Activated CD8-positive, alpha-beta T cell treated with anti-CD3 and anti-CD28 coated beads for 36 hours (primary cell): ENCODE results near the gene KCNMB2. TPM values are rescaled to one million over a fixed set of nuclear protein-coding genes. Genes with fewer than 3 reads are reported as not detected.

ENCODE experiments used
- ATAC-seq: fragments of 200-7000 bp; cut with Tn5 transposase; one replicate; pipeline ENCODE4 v1.10.0; 2021; ENCODE audit warnings: mild to moderate bottlenecking, moderate library complexity
- CTCF ChIA-PET: fragments of 350-600 bp; sonication (Branson Sonifier 250); formaldehyde crosslinking; loops from one replicate; lab custom pipeline; 2021; ENCODE audit warnings: antibody characterized with exemption; lab: Charles Lee
- POLR2A ChIA-PET: fragments of 350-600 bp; sonication (Branson Sonifier 250); formaldehyde crosslinking; loops from one replicate; lab custom pipeline; 2021; ENCODE audit warnings: antibody characterized with exemption; lab: Charles Lee
- DNase-seq: peaks from one replicate; pipeline ENCODE4 v3.0.0-alpha.2; 2020
- H3K27ac Mint-ChIP-seq: one replicate; pipeline ENCODE4 v1.8.0; 2021; ENCODE audit warnings: mild to moderate bottlenecking, mixed read lengths
- H3K27me3 Mint-ChIP-seq: one replicate; pipeline ENCODE4 v1.8.0; 2021; ENCODE audit warnings: mixed read lengths
- H3K36me3 Mint-ChIP-seq: one replicate; pipeline ENCODE4 v1.8.0; 2021; ENCODE audit warnings: low read depth, mixed read lengths
- H3K4me1 Mint-ChIP-seq: one replicate; pipeline ENCODE4 v1.8.0; 2021; ENCODE audit warnings: low read depth, mixed read lengths
- H3K4me3 Mint-ChIP-seq: one replicate; pipeline ENCODE4 v1.8.0; 2021; ENCODE audit warnings: mild to moderate bottlenecking, moderate library complexity, mixed read lengths
- H3K9me3 Mint-ChIP-seq: one replicate; pipeline ENCODE4 v1.8.0; 2021; ENCODE audit warnings: mixed read lengths
- intact Hi-C: fragments of 100-400 bp; cut with micrococcal nuclease; formaldehyde crosslinking; loops from one replicate; pipeline ENCODE4 v1.10.0; 2022
- total RNA-seq, 2 experiments: library from RNA; stranded (reverse); gene quantifications; one replicate each; pipeline ENCODE4 v1.2.3, GENCODE V29; 2021
- TF ChIP-seq, protein P1 (sequence below): fragments of 200-600 bp; IDR thresholded peaks from one replicate; pipeline ENCODE4 v1.8.0; 2022; ENCODE audit warnings: antibody characterized with exemption, mild to moderate bottlenecking

The KCNMB2 gene
- total RNA-seq, 2 experiments from 2014 or later = not detected

DNA sequence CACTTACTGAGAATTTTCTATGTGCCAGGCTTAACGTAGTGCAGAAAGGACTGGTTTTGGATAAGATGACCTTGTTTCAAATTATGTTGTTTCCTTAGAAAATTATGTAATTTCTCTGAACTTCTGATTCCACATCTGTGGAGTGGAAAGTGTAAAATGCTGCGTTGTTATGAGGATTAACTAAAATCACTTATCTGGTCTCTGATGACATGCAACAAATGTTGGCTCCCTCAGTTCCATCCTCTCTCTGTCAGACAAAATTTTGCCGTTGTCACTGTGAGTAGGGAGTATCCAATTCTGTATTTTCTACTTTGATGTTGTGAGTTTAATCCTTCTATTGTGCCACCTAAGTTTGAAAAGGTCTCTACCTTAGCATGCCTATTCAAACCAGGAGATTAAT is 175.5 kb downstream of the KCNMB2 start:
- Mint-ChIP-seq H3K4me1 (no peaks in the 10 kb centered on the region), H3K9me3 (no peaks in the 10 kb centered on the region), H3K27me3 (no peaks in the 10 kb centered on the region), H3K36me3 (no peaks in the 10 kb centered on the region), H3K27ac (no peak overlapping the region), H3K4me3 (no peak overlapping the region)
- DNase-seq (no peak), ATAC-seq (no peak)
- POLR2A ChIA-PET = no interaction called here
- CTCF ChIA-PET = no interaction called here
- TF ChIP-seq, protein P1, sequence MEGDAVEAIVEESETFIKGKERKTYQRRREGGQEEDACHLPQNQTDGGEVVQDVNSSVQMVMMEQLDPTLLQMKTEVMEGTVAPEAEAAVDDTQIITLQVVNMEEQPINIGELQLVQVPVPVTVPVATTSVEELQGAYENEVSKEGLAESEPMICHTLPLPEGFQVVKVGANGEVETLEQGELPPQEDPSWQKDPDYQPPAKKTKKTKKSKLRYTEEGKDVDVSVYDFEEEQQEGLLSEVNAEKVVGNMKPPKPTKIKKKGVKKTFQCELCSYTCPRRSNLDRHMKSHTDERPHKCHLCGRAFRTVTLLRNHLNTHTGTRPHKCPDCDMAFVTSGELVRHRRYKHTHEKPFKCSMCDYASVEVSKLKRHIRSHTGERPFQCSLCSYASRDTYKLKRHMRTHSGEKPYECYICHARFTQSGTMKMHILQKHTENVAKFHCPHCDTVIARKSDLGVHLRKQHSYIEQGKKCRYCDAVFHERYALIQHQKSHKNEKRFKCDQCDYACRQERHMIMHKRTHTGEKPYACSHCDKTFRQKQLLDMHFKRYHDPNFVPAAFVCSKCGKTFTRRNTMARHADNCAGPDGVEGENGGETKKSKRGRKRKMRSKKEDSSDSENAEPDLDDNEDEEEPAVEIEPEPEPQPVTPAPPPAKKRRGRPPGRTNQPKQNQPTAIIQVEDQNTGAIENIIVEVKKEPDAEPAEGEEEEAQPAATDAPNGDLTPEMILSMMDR = no peak
- intact Hi-C loops = no loop called here

DNA sequence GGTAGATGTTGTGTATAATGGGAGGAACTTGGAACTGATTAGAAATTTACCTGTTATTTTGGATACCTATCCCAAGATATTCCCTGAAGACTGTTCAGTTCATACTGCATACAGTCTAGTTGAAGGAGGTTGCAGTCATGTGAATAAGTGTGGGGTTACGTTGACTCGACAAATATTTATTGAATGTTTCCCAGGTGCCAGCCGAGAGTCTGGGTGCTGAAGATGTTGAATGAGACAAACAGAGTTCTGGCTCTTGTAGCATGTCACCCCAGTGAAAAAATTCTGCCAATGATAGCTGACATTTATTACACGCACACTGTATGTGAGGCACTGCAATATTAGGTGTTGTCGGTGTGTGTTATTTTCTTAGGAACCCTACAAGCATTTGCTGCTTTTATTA is 176.0 kb downstream of the KCNMB2 start:
- Mint-ChIP-seq H3K9me3 (no peaks in the 10 kb centered on the region), H3K4me1 (no peaks in the 10 kb centered on the region), H3K27me3 (no peaks in the 10 kb centered on the region), H3K27ac (no peak overlapping the region), H3K4me3 (no peak overlapping the region), H3K36me3 (no peaks in the 10 kb centered on the region)
- DNase-seq (no peak), ATAC-seq (no peak)
- POLR2A ChIA-PET = no interaction called here
- CTCF ChIA-PET = no interaction called here
- intact Hi-C loops = no loop called here
- TF ChIP-seq, protein P1 = no peak

DNA sequence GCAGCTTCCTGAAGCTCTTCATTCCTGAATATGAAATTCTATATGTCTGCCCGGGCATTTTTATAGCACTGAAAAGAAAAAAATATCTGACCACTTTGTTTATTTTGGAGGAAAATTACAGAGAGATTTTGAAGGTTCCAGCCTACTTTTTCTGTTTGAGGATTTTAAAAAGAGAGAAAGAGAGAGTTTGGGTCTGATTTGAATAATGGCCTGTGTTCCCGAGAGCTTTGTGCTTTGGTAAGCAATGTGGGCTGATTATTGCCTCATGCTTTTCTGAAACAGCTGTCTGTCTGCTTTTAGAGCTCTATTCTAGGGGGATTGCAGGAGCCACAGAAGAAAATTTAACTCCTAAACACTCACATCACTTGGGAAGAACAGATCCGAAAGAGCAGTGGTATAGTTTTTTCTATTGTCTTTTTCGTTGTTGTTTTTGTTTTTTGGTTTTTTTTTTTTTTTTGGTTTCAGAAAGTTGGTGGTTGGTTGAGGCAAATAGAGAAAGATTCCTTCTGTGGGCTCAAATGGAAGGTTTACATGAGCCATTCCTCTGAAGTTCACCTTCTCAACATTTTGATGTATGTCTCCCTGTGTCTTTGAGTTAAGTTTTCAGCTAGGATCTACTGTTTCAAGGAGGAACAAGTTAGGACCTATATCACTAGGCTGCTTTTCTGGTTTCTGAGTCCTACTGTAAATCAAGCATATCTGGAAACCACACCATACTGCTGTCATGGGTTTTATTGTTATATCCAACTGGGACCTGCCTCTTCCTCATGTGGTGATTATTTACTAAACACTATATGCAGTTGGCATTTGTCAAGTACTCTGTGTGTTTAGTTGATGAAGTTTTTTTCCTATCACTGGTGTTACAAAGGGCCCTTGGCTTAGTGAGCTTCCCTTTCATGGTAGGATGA is 178.9 kb downstream of the KCNMB2 start:
- Mint-ChIP-seq H3K27me3 (no peaks in the 10 kb centered on the region), H3K9me3 (no peaks in the 10 kb centered on the region), H3K36me3 (no peaks in the 10 kb centered on the region), H3K4me1 (no peaks in the 10 kb centered on the region), H3K27ac (no peak overlapping the region), H3K4me3 (no peak overlapping the region)
- TF ChIP-seq, protein P1 = no peak
- CTCF ChIA-PET = no interaction called here
- DNase-seq (no peak), ATAC-seq (no peak)
- POLR2A ChIA-PET = no interaction called here
- intact Hi-C loops = no loop called here

DNA sequence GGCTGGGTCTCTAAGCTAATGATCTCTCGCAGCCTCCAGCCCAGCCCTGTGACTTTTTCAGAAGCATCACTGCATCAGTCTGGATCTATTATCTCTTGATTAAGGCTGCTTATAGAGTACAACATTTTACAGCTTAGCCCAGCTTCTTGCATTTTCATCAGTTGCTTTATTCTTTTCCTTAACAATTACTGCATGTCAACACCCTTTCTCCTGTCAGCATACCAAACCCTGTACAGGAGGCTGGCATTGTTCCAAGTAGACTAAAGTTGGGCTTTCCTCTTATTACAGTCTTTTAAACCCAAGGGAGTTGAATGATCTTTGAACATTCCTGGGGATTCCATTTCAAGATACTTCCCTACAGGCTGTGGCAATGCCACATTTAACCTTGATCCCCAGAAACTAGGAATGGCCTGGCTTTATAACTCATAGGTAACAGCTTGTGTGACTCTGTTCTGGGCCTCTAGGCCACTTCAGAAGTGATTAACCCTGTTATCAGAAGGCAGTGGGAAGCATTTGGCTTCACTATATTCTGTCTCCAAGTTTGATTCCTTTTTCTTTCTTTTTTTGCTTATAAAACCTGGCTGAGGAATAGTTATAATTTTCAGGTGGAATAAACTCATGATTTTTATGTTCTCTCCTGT is 182.9 kb downstream of the KCNMB2 start:
- intact Hi-C loops = no loop called here
- Mint-ChIP-seq H3K9me3 (no peaks in the 10 kb centered on the region), H3K4me3 (no peak overlapping the region), H3K36me3 (no peaks in the 10 kb centered on the region), H3K4me1 (no peaks in the 10 kb centered on the region), H3K27ac (no peak overlapping the region), H3K27me3 (no peaks in the 10 kb centered on the region)
- no peak for DNase-seq
- ATAC-seq = no peak
- CTCF ChIA-PET = no interaction called here
- TF ChIP-seq, protein P1 = no peak
- POLR2A ChIA-PET = no interaction called here

DNA sequence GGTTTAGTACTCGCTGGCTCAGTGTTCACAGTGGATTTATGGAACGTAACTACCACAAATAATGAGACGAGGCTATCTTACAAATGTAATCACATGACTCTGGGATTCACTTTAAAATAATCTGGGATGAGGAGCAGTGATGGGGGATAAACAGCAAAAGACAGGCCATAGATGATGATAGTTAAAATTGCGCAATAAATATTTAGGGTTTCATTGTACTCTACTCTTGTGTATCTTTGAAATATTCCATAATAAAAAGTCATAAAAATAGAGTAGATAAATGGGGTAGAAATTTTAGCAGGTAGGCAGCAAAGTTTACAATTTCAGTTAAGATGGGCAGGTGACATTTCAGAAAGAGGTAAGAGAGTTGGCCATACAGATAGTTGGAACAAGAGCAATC is 196.6 kb downstream of the KCNMB2 start:
- no peaks in the 10 kb centered on the region for H3K4me1 Mint-ChIP-seq
- H3K4me3 Mint-ChIP-seq = no peak overlapping the region
- DNase-seq (no peak), ATAC-seq (no peak)
- no peaks in the 10 kb centered on the region for H3K36me3 Mint-ChIP-seq
- H3K27me3 Mint-ChIP-seq = peaks cover 3% of the 10 kb centered on the region
- TF ChIP-seq, protein P1 = no peak
- intact Hi-C loops = no loop called here
- no peaks in the 10 kb centered on the region for H3K9me3 Mint-ChIP-seq
- H3K27ac Mint-ChIP-seq = no peak overlapping the region
- CTCF ChIA-PET = no interaction called here
- POLR2A ChIA-PET = no interaction called here
